ENCODE measurements around the gene VGF.

GRCh38 chr7:101160910-101161309 is 4.5 kb downstream of the VGF start:
- TF ChIP-seq CTCF (IDR thresholded peaks at IDR 0.05) (no peak), POLR2A (IDR thresholded peaks at IDR 0.05) (peak in 1 of 2 donors; percentile 29)
